ENCODE measurements around the gene CD79B. TPM values are rescaled to one million over a fixed set of nuclear protein-coding genes. Genes with fewer than 3 reads are reported as not detected.

The CD79B gene
- total and polyA plus RNA-seq, 7 donors: 0.66 to 112 (median 1.4) TPM; not detected in 1

DNA sequence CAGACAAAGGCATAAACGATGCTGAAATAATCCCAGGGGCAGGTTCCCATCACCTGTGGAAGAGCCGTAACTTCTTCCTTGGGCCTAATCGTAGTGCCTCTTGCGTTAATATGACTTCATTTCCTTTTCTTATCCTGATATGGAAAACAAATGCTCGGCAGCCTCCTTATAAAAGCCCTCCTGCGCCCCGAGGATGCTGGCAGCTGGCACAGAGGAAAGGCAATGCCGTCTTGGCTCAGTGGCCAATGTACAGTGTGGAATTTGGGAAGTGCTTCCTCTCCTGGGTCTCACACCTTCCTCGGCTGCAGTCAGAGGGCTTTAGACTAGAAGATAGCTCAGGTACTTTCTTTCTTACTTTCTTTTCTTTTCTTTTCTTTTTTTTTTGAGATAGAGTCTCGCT is 37.1 kb upstream of the CD79B start:
- Histone ChIP-seq H3K4me3 (no peak overlapping the region), H3K9me3 (no peaks in the 10 kb centered on the region), H3K27me3 (no peaks in the 10 kb centered on the region), H3K36me3 (no peaks in the 10 kb centered on the region), H3K27ac (no peak overlapping the region), H3K4me1 (no peaks in the 10 kb centered on the region)
- 73 to 85% methylated on average over 10 of the region's 10 CpGs for WGBS, 2 donors
- no peak for DNase-seq
- intact Hi-C loops (cut with DNase I): no loop called here
- no peak for TF ChIP-seq EP300 (IDR thresholded peaks at IDR 0.05)
- TF ChIP-seq POLR2A (IDR thresholded peaks at IDR 0.05): no peak
- no peak for TF ChIP-seq POLR2AphosphoS5 (IDR thresholded peaks at IDR 0.05)
- TF ChIP-seq, protein P1, sequence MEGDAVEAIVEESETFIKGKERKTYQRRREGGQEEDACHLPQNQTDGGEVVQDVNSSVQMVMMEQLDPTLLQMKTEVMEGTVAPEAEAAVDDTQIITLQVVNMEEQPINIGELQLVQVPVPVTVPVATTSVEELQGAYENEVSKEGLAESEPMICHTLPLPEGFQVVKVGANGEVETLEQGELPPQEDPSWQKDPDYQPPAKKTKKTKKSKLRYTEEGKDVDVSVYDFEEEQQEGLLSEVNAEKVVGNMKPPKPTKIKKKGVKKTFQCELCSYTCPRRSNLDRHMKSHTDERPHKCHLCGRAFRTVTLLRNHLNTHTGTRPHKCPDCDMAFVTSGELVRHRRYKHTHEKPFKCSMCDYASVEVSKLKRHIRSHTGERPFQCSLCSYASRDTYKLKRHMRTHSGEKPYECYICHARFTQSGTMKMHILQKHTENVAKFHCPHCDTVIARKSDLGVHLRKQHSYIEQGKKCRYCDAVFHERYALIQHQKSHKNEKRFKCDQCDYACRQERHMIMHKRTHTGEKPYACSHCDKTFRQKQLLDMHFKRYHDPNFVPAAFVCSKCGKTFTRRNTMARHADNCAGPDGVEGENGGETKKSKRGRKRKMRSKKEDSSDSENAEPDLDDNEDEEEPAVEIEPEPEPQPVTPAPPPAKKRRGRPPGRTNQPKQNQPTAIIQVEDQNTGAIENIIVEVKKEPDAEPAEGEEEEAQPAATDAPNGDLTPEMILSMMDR (IDR thresholded peaks at IDR 0.05): no peak

DNA sequence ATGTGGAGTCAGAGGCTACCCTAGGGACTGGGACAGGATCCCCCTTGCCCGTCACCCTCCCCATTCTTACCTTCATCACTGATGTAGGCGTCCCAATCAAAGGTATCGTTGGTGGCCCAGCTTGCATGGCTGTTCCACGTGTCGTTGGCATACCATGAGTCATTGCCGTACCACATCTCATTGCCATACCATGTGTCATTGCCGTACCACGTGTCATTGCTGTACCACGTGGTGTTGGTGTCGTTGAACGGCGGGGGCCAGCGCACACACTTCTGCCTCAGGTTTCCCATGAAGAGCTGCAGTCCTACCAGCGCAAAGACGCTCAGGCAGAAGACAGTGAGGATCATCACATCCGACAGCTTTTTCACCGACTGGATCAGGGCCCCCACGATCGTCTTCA is 35.8 kb upstream of the CD79B start:
- intact Hi-C loops (cut with DNase I): no loop called here
- 86 to 89% methylated on average over 19 of the region's 19 CpGs for WGBS, 2 donors
- H3K27me3 ChIP-seq: no peaks in the 10 kb centered on the region
- DNase-seq: no peak
- H3K4me1 ChIP-seq: no peaks in the 10 kb centered on the region
- no peak overlapping the region for H3K4me3 ChIP-seq
- TF ChIP-seq, protein P1 (IDR thresholded peaks at IDR 0.05): no peak
- no peak for TF ChIP-seq POLR2A (IDR thresholded peaks at IDR 0.05)
- no peak for TF ChIP-seq EP300 (IDR thresholded peaks at IDR 0.05)
- no peak for TF ChIP-seq POLR2AphosphoS5 (IDR thresholded peaks at IDR 0.05)
- H3K36me3 ChIP-seq: no peaks in the 10 kb centered on the region
- H3K27ac ChIP-seq: no peak overlapping the region
- H3K9me3 ChIP-seq: no peaks in the 10 kb centered on the region

DNA sequence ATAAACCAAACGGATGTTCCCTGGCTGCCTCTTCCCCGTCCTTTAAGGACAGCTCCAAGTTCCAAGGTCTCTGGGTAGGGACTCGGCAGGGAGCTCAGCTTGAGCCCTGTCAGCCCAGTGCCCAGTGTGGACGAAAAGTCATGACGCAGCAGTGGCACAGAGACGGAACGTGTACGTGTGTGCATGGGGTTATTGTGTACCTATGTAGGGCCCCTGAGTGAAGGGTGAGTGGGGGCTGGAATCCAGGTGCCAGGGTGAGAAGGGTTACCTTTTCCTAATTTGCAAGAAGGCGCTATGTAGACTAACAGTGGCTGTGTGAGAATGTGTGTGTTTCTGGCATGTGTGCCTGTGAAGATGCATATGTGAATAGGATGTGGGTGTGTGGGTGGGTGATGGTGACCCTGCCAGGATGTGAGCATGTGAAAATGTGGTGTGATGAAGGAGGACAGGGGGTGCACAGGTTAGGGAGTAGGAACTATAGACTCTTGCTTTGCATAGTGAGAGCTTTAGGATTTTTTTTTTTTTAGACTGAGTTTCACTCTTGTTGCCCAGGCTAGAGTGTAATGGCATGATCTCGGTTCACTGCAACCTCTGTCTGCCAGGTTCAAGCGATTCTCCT is 34.6 kb upstream of the CD79B start:
- 74 to 79% methylated on average over 11 of the region's 11 CpGs for WGBS, 2 donors
- intact Hi-C loops (cut with DNase I): no loop called here

DNA sequence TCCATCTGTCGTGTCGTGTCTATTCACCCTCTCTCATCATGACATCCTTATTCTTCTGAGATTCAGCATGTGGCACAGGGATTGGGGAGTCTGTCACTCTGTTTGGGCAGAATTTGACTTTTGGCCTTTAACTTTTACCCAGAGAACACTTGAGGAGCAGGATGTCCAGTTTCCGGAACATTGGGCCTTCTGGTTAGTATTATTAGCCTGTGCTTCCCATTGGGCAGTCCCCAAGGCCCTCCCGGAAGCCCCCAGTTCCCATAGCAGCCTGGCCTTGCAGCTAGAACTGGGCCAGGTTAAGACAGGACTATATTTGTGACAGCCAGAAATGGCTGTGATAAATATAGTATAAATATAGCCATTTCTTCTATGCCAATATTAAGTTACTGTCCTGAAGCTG is 31.0 kb upstream of the CD79B start:
- no peaks in the 10 kb centered on the region for H3K9me3 ChIP-seq
- 89 to 92% methylated on average over 4 of the region's 4 CpGs for WGBS, 2 donors
- peak overlapping the region in 2 of 4 donors; percentile 14 to 53 for H3K27ac ChIP-seq
- intact Hi-C loops (cut with DNase I): no loop called here
- DNase-seq: no peak
- H3K27me3 ChIP-seq: peaks cover 0 to 7% (median 0%) of the 10 kb centered on the region in 3 donors
- peaks cover 0 to 10% (median 2%) of the 10 kb centered on the region in 4 donors for H3K4me1 ChIP-seq
- TF ChIP-seq, protein P1 (IDR thresholded peaks at IDR 0.05): no peak
- TF ChIP-seq POLR2AphosphoS5 (IDR thresholded peaks at IDR 0.05): peak in 1 of 4 donors; percentile 27
- H3K36me3 ChIP-seq: no peaks in the 10 kb centered on the region
- H3K4me3 ChIP-seq: no peak overlapping the region

More for the DNA sequence above, 34.6 kb upstream of the CD79B start:
- Histone ChIP-seq H3K27ac (no peak overlapping the region), H3K9me3 (no peaks in the 10 kb centered on the region), H3K36me3 (no peaks in the 10 kb centered on the region), H3K27me3 (no peaks in the 10 kb centered on the region), H3K4me3 (no peak overlapping the region), H3K4me1 (peaks cover 0 to 2% (median under 1%) of the 10 kb centered on the region in 4 donors)
- no peak for DNase-seq
- TF ChIP-seq, protein P1 (IDR thresholded peaks at IDR 0.05): no peak
- no peak for TF ChIP-seq EP300 (IDR thresholded peaks at IDR 0.05)
- no peak for TF ChIP-seq POLR2AphosphoS5 (IDR thresholded peaks at IDR 0.05)
- no peak for TF ChIP-seq POLR2A (IDR thresholded peaks at IDR 0.05)

DNA sequence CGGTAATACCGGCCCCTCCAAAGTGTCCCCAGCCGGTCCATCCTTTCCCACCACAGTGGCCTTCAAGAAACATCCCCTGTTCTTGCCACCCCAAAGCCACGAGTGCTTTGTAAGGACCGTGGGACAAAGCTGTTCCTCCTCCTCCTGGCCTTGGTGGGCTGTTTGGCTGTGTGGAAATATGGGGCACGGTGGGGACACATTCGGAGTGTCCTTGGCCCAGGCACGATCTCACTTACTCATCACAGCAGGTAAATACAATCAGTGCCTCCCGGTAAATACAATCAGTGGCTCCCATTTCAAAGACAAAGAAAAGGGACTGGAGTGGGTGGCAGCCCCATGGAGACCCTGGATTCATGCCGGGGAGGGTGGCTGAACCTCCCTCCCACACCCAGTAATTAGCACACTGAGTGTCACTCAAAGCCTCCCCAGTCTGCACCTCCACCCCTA is 30.2 kb upstream of the CD79B start:
- H3K27me3 ChIP-seq: peaks cover 0 to 7% (median 0%) of the 10 kb centered on the region in 3 donors
- H3K9me3 ChIP-seq: no peaks in the 10 kb centered on the region
- no peaks in the 10 kb centered on the region for H3K36me3 ChIP-seq
- no peak for TF ChIP-seq EP300 (IDR thresholded peaks at IDR 0.05)
- TF ChIP-seq POLR2AphosphoS5 (IDR thresholded peaks at IDR 0.05): no peak
- TF ChIP-seq, protein P1 (IDR thresholded peaks at IDR 0.05): no peak
- no peak for TF ChIP-seq POLR2A (IDR thresholded peaks at IDR 0.05)
- peaks cover 0 to 10% (median 2%) of the 10 kb centered on the region in 4 donors for H3K4me1 ChIP-seq
- no peak for DNase-seq
- H3K4me3 ChIP-seq: no peak overlapping the region
- 52 to 71% methylated on average over 10 of the region's 10 CpGs for WGBS, 2 donors
- peak overlapping the region in 1 of 4 donors; percentile 42 for H3K27ac ChIP-seq
- intact Hi-C loops (cut with DNase I): no loop called here

All from sigmoid colon (tissue), 7 donors.